Left ventricle myocardium inferior (tissue), 1 donor: ENCODE data around the gene LLCFC1. TPM values are rescaled to one million over a fixed set of nuclear protein-coding genes. Genes with fewer than 3 reads are reported as not detected.

Experiments used
- DNase-seq: peaks from one replicate; pipeline ENCODE4 v3.0.0-alpha.2; 2020
- H3K27ac ChIP-seq: fragments of 200-600 bp; replicated peaks from 2 replicates; pipeline ENCODE4 v1.8.0; 2021
- H3K27me3 ChIP-seq: fragments of 200-600 bp; 2 replicates; pipeline ENCODE4 v1.8.0; 2021; ENCODE audit warnings: low read depth
- H3K36me3 ChIP-seq: fragments of 200-600 bp; 2 replicates; pipeline ENCODE4 v1.8.0; 2021
- H3K4me1 ChIP-seq: fragments of 200-600 bp; 2 replicates; pipeline ENCODE4 v1.8.0; 2021
- H3K4me3 ChIP-seq: fragments of 200-600 bp; 2 replicates; pipeline ENCODE4 v1.8.0; 2021; ENCODE audit warnings: mild to moderate bottlenecking, moderate library complexity
- H3K9me3 ChIP-seq: fragments of 200-600 bp; replicated peaks from 2 replicates; pipeline ENCODE4 v1.8.0; 2021
- CTCF ChIP-seq: fragments of 200-600 bp; IDR thresholded peaks from 2 replicates; pipeline ENCODE4 v1.8.0; 2021; ENCODE audit warnings: antibody characterized with exemption, mild to moderate bottlenecking, borderline replicate concordance
- intact Hi-C: fragments of 100-400 bp; cut with micrococcal nuclease; formaldehyde crosslinking; loops from one replicate; pipeline ENCODE4 v1.11.0; 2022
- total RNA-seq: library from RNA; stranded (reverse); fragmentation: NEBNext Ultra II Directional; extraction: Animal tissue kit (Norgen Biotek cat#: 25700); gene quantifications from one replicate; pipeline ENCODE4 v1.2.1, GENCODE V29; 2021
- donor health status: DM: no; HTN: yes; CAD: no; lungs with severe emphysema.

LLCFC1 gene
- total RNA-seq, 1 donor from 2014 or later = not detected

- no peak for DNase-seq
- Histone ChIP-seq H3K27ac (no peak overlapping the region), H3K9me3 (peaks cover 1% of the 10 kb centered on the region), H3K4me1 (no peaks in the 10 kb centered on the region), H3K4me3 (no peak overlapping the region), H3K27me3 (peaks cover 42% of the 10 kb centered on the region), H3K36me3 (no peaks in the 10 kb centered on the region)
- no peak for TF ChIP-seq CTCF
- intact Hi-C loops = no loop called here
Observed at GRCh38 chr7:142898377-142899170, 40.7 kb upstream of the LLCFC1 start.

- DNase-seq = no peak
- no peak overlapping the region for H3K4me3 ChIP-seq
- H3K27ac ChIP-seq = no peak overlapping the region
- intact Hi-C loops = no loop called here
- peaks cover 12% of the 10 kb centered on the region for H3K9me3 ChIP-seq
- no peaks in the 10 kb centered on the region for H3K36me3 ChIP-seq
- no peak for TF ChIP-seq CTCF
- peaks cover 34% of the 10 kb centered on the region for H3K27me3 ChIP-seq
- H3K4me1 ChIP-seq = no peaks in the 10 kb centered on the region
Observed at GRCh38 chr7:142899661-142900060, 39.6 kb upstream of the LLCFC1 start.

- Histone ChIP-seq H3K27ac (no peak overlapping the region), H3K36me3 (no peaks in the 10 kb centered on the region), H3K27me3 (peaks cover 29% of the 10 kb centered on the region), H3K4me1 (no peaks in the 10 kb centered on the region), H3K4me3 (no peak overlapping the region), H3K9me3 (peaks cover 20% of the 10 kb centered on the region)
- TF ChIP-seq CTCF = no peak
- intact Hi-C loops = no loop called here
- no peak for DNase-seq
Observed at GRCh38 chr7:142901426-142902259, 37.6 kb upstream of the LLCFC1 start.

DNA sequence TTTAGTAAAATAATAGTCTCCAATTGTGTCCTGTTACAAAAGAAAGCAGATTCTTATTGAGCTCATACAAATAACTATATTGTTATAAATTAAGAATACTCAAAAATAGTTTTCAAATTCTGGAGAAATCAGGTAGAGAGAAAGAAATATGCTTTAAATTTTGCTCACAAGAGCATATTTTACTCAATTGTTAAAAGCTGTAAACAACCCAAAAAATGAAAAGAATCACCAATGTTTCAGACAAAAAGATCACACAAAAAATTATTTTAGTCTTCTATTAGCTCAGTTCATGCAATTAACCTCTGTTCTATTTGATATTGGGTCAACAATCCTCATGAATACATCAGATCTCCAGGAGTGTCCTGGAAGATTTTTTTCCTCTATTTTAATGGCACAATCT is 35.2 kb upstream of the LLCFC1 start:
- intact Hi-C loops = no loop called here
- Histone ChIP-seq H3K4me1 (no peaks in the 10 kb centered on the region), H3K27ac (no peak overlapping the region), H3K4me3 (no peak overlapping the region), H3K36me3 (no peaks in the 10 kb centered on the region), H3K27me3 (peaks cover 15% of the 10 kb centered on the region), H3K9me3 (peaks cover 20% of the 10 kb centered on the region)
- TF ChIP-seq CTCF = no peak
- no peak for DNase-seq

- TF ChIP-seq CTCF = no peak
- intact Hi-C loops = no loop called here
- no peak overlapping the region for H3K4me3 ChIP-seq
Observed at GRCh38 chr7:142905759-142906158, 33.5 kb upstream of the LLCFC1 start.

More at GRCh38 chr7:142905759-142906158, 33.5 kb upstream of the LLCFC1 start:
- Histone ChIP-seq H3K36me3 (no peaks in the 10 kb centered on the region), H3K27ac (no peak overlapping the region), H3K4me1 (no peaks in the 10 kb centered on the region), H3K9me3 (peaks cover 20% of the 10 kb centered on the region), H3K27me3 (peaks cover 26% of the 10 kb centered on the region)
- no peak for DNase-seq
